Epithelial cell of esophagus (primary cell): ENCODE data around the gene OTUD7B.

Experiments
- DNase-seq: peaks from one replicate; pipeline ENCODE4 v3.0.0; 2010; ENCODE audit warnings: low read depth
- H3K4me3 ChIP-seq: 2 replicates; pipeline ENCODE4 v1.5.1; 2011; ENCODE audit warnings: mild to moderate bottlenecking, low read length, control low read depth
- TF ChIP-seq, protein P1 (sequence below): IDR thresholded peaks from 2 replicates; pipeline ENCODE4 v1.5.1; 2011; ENCODE audit warnings: low read depth, mild to moderate bottlenecking, low read length, control low read depth, inconsistent platforms; ENCODE audit not compliant: insufficient read depth; ENCODE audit errors: missing control alignments

Gene OTUD7B

DNA sequence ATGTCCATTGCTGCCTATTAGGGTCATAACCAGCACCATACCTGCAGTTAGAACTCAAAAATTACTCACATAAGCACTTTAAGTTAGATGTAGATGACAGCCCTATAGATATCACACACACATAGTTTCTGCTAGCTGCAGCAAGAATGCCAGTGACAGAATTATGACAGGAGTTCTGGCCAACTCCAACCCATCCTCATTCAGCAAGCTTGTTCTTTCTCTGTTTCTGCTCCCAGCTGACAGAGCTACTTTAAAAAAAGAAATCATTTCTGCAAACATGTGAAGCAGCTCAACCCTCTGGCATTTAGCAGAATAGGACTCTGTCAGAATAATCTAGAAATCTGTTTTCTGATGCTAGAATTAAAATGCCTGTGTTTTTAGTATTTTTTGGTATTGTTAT lies 23.8 kb upstream of the OTUD7B start:
- H3K4me3 ChIP-seq, result no peak overlapping the region
- TF ChIP-seq, protein P1, sequence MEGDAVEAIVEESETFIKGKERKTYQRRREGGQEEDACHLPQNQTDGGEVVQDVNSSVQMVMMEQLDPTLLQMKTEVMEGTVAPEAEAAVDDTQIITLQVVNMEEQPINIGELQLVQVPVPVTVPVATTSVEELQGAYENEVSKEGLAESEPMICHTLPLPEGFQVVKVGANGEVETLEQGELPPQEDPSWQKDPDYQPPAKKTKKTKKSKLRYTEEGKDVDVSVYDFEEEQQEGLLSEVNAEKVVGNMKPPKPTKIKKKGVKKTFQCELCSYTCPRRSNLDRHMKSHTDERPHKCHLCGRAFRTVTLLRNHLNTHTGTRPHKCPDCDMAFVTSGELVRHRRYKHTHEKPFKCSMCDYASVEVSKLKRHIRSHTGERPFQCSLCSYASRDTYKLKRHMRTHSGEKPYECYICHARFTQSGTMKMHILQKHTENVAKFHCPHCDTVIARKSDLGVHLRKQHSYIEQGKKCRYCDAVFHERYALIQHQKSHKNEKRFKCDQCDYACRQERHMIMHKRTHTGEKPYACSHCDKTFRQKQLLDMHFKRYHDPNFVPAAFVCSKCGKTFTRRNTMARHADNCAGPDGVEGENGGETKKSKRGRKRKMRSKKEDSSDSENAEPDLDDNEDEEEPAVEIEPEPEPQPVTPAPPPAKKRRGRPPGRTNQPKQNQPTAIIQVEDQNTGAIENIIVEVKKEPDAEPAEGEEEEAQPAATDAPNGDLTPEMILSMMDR, result no peak
- no peak for DNase-seq

DNA sequence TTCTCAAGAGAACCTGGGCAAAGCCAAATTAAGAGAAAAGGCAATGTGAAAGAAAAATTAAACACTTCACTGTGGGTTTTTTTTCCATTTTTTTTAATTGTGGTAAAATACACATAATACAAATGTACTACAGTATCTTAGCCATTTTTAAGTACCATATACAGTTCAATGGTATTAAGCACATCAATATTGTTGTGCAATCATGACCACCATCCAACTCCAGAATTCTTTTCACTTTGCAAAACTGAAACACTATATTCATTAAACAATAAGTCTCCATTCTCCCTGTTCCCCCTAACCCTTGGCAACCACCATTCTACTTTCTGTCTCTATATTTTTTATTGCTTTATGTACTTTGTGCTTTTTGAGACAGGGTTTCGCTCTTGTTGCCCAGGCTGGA lies 17.8 kb upstream of the OTUD7B start:
- no peak overlapping the region for H3K4me3 ChIP-seq
- TF ChIP-seq, protein P1, result no peak
- no peak for DNase-seq

DNA sequence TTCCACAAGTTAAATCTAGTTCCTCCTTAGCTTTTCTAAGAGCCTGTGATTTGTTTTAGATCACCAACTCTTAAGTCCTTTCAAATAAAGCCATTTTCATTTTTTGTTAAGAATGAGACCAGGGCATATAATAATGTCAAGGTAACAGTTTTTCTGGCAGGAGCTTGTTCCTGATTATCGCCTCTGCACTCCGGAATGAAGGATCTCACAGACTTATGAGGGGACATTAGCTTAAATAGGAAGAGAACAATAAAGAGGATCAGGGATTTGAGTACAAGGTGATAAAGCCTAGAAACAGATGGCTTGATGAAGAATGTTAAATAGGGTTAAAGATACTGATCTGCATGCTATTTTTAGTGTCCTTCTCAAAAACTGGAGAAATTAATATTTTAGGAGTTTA lies 13.6 kb upstream of the OTUD7B start:
- no peak for DNase-seq
- TF ChIP-seq, protein P1, result no peak
- no peak overlapping the region for H3K4me3 ChIP-seq

DNA sequence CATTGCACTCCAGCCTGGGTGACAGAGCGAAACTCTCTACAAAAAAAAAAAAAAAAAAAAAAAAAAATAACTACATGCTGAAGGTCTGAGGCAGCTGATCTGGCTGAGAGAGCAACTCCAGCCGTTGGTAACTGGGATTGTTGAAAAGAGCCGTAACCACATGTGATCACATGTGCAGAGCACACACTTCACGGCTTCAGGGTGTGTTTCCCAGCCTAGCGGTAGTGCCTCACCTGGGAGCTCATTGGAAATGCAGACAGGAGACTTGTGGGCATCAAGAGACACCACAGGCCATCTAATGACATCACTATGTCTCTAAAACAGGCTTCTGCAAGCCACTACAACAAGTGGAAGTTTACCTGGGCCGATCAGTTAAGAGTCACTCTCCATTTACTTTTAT lies 11.8 kb upstream of the OTUD7B start:
- TF ChIP-seq, protein P1, result no peak
- H3K4me3 ChIP-seq, result no peak overlapping the region
- peak; percentile 41 for DNase-seq

DNA sequence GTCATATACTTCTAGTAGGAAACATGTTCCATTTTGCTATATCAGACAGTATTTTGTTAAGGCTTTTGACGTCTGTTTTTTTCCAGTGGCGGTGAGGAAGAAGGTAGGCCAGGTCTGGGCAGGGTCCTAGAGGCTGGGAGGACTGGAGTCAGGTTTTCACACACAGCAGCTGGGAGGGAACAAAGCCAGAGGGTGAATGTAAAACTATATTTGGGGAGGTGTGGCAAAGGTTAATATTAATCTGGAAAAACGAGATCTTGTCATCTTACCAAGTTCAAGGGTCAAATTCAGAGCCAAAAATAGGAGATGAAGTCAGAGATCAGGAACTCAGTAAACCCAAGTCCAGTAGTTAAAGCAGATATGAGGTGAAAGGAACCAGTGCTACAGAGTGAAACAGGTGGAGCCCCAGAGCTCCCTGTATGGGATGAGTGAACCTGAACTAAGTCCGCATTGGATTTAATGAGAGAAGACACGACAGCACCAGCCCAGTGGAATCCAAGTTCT lies 10.7 kb upstream of the OTUD7B start:
- TF ChIP-seq, protein P1, result no peak
- peak; percentile 25 for DNase-seq
- H3K4me3 ChIP-seq, result no peak overlapping the region

DNA sequence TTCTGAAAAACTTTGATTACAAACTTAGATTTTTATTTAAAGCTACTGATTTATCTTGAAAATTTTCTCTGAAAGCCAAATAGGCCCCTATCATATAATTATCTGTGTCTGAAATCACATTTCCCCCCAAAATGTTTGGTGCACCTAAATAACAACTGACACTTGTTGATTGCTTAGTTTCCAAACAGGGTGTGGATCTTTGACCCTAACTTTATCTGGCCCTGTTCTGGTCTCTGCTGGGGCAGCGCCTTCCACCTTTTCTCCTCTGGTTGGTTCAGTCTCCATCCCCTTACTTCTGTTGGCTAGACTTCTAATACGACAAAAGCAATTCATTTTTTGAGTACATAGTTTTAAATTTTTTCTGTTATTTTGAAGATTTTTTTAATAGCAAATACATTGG lies 10.2 kb upstream of the OTUD7B start:
- no peak for DNase-seq
- TF ChIP-seq, protein P1, result no peak
- H3K4me3 ChIP-seq, result no peak overlapping the region

DNA sequence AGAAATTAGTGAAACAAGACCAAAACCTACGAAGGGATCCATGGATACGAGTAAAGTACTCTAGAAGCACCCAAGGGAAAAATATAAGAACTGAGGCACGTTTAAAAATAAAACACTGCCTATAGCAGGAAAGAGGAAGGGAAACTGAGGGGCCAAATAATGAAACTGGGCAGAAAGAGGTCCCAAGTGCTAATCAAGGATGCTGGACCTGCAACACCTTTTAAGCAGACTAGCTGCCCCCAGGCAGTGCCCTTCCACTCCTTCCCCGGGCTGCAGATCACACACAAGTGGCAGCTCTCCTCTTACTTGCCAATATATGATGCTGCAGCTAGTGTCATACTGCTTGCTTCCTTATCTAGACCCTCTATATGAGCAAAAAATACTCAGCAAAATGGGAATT lies 7.6 kb upstream of the OTUD7B start:
- TF ChIP-seq, protein P1, result no peak
- DNase-seq, result no peak
- no peak overlapping the region for H3K4me3 ChIP-seq
